NB4 (cell line): ENCODE results near the gene WBP1.

ENCODE experiments used
- MYC ChIP-seq: IDR thresholded peaks from 2 replicates; pipeline ENCODE4 v1.6.1; 2011; ENCODE audit warnings: low read depth, low read length
- POLR2A ChIP-seq: IDR thresholded peaks from 2 replicates; pipeline ENCODE4 v1.6.1; 2011; ENCODE audit warnings: mild to moderate bottlenecking; ENCODE audit not compliant: insufficient read length; ENCODE audit errors: extremely low read depth
- TF ChIP-seq, protein P1 (sequence below): IDR thresholded peaks from one replicate; pipeline ENCODE4 v1.5.1; 2012; ENCODE audit warnings: low read depth, low read length
- TF ChIP-seq, protein P2 (sequence below): IDR thresholded peaks from 2 replicates; pipeline ENCODE4 v1.6.1; 2011; ENCODE audit warnings: low read depth, low read length

DNA sequence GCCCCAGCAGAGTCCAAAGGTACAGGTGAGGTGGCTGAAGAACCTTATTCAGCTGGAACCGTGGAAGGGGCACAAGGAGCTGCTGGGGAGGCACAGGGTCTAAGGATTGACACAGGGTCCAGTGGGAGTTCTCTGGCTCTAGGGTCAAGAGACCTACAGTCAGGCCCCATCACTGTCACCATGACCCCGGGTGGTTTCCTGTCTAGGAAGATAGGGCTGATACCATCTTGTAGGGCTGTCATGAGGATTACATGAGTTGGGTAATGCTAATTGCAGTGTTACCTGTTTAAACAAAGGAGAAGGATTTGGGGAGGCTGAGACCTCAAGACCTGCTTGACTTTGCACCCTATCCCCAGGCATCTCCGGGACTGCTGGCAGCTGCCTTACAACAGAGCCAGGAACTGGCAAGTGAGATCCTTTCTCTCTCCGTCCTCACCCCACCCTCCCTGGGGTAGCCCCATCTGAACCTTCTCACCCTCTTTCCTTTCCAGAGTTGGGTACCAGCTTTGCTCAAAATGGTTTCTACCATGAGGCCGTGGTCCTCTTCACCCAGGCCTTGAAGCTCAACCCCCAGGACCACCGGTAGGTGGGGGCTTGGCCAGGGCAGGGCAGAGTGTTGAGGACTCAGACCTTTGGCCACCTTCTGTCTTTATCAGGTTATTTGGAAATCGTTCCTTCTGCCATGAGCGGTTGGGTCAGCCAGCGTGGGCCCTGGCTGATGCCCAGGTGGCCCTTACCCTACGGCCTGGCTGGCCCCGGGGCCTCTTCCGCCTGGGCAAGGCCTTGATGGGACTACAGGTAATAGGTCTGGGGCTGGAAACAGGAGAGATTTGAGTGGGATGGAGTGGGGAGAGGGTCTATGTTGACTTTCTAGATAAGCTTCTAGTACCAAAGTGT is 33.7 kb downstream of the WBP1 start:
- TF ChIP-seq, protein P1, sequence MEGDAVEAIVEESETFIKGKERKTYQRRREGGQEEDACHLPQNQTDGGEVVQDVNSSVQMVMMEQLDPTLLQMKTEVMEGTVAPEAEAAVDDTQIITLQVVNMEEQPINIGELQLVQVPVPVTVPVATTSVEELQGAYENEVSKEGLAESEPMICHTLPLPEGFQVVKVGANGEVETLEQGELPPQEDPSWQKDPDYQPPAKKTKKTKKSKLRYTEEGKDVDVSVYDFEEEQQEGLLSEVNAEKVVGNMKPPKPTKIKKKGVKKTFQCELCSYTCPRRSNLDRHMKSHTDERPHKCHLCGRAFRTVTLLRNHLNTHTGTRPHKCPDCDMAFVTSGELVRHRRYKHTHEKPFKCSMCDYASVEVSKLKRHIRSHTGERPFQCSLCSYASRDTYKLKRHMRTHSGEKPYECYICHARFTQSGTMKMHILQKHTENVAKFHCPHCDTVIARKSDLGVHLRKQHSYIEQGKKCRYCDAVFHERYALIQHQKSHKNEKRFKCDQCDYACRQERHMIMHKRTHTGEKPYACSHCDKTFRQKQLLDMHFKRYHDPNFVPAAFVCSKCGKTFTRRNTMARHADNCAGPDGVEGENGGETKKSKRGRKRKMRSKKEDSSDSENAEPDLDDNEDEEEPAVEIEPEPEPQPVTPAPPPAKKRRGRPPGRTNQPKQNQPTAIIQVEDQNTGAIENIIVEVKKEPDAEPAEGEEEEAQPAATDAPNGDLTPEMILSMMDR = no peak
- no peak for TF ChIP-seq POLR2A
- TF ChIP-seq, protein P2, sequence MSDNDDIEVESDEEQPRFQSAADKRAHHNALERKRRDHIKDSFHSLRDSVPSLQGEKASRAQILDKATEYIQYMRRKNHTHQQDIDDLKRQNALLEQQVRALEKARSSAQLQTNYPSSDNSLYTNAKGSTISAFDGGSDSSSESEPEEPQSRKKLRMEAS = no peak
- no peak for TF ChIP-seq MYC
